Thyroid gland (tissue), 4 donors: ENCODE data around the gene RIPK3.

Experiments used
- POLR2A ChIP-seq, 2 donors: fragments of 450-650 bp; IDR thresholded peaks; one replicate each; pipeline ENCODE4 v1.6.1; 2017; ENCODE audit warnings: antibody characterized with exemption in 2 of 2, mild to moderate bottlenecking in 2 of 2, moderate library complexity in 1 of 2
- TF ChIP-seq, protein P1 (sequence below), 6 experiments: fragments of 200-600 bp in 3 of 6; fragments of 450-650 bp in 3 of 6; sonication (generic) in 3 of 6; IDR thresholded peaks; one replicate each; pipeline ENCODE4 v1.5.1; 2016 to 2019; ENCODE audit warnings: antibody characterized with exemption in 6 of 6, mild to moderate bottlenecking in 2 of 6, inconsistent platforms in 1 of 6, moderate library complexity in 1 of 6

- TF ChIP-seq, protein P1, sequence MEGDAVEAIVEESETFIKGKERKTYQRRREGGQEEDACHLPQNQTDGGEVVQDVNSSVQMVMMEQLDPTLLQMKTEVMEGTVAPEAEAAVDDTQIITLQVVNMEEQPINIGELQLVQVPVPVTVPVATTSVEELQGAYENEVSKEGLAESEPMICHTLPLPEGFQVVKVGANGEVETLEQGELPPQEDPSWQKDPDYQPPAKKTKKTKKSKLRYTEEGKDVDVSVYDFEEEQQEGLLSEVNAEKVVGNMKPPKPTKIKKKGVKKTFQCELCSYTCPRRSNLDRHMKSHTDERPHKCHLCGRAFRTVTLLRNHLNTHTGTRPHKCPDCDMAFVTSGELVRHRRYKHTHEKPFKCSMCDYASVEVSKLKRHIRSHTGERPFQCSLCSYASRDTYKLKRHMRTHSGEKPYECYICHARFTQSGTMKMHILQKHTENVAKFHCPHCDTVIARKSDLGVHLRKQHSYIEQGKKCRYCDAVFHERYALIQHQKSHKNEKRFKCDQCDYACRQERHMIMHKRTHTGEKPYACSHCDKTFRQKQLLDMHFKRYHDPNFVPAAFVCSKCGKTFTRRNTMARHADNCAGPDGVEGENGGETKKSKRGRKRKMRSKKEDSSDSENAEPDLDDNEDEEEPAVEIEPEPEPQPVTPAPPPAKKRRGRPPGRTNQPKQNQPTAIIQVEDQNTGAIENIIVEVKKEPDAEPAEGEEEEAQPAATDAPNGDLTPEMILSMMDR (IDR thresholded peaks at IDR 0.05): no peak
- no peak for TF ChIP-seq POLR2A (IDR thresholded peaks at IDR 0.05)
These were observed 47.2 kb upstream of the RIPK3 start for GRCh38 chr14:24387009-24387345.
